ENCODE results near the gene GNAZ.
"Not testable (repeated sequence)": the region's sequence is repeated elsewhere in the genome, so short reads cannot be mapped to it uniquely, and the experiment has no call there.

GNAZ gene

GRCh38 chr22:23124611-23125511 lies 54.5 kb downstream of the GNAZ start:
- H3K4me3 ChIP-seq (ENCODE audit: low read depth, low read length) = no peak overlapping the region
- no peak for DNase-seq (ENCODE audit: low read depth)

- no peak overlapping the region for H3K4me3 ChIP-seq (ENCODE audit: low read depth, low read length)
- DNase-seq (ENCODE audit: low read depth) = no peak
These were observed 55.3 kb downstream of the GNAZ start for GRCh38 chr22:23125512-23126103.

DNA sequence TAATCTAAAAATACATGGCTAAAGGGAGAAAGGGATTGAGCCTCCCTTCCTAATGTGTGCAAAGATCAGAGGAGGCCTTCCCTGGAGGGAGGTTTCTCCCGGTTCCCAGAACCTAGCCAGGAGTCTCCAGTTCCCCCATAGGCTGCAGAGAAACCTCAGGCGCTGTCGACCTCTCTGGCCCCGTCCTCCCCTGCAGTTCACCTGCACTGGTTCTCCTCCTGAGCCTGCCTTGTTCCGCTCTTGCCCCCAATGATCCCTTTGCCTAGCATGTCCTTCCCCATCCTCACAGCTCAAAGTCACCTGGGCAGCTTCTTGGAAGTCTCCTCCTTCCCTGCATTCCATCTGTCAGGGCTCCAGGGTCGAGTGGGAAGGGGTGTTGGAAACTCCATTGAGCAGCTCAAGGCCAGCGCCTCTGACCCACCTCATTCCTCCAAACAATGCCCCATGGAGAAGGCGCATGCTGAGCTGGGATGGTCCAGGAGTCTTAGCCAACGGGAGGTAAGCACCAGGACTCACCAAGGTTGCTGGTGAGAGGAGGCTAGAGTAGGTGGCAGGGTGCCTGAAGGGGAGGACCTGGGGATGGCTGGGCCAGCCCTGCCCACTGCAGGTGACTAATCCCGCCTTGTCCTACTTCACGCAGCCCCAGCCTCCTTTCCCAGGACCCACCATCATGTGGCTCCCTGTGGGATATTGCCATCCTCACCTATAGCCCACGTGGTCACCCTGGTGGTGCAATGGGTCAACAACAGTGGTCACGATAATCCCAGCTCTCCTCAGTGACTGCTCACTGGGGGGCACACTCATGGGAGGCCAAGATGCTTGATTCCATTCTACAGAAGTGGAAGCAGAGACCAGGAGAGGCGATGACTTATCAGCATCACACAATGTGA lies 56.1 kb downstream of the GNAZ start:
- H3K4me3 ChIP-seq (ENCODE audit: low read depth, low read length) = no peak overlapping the region
- DNase-seq (ENCODE audit: low read depth) = no peak

DNA sequence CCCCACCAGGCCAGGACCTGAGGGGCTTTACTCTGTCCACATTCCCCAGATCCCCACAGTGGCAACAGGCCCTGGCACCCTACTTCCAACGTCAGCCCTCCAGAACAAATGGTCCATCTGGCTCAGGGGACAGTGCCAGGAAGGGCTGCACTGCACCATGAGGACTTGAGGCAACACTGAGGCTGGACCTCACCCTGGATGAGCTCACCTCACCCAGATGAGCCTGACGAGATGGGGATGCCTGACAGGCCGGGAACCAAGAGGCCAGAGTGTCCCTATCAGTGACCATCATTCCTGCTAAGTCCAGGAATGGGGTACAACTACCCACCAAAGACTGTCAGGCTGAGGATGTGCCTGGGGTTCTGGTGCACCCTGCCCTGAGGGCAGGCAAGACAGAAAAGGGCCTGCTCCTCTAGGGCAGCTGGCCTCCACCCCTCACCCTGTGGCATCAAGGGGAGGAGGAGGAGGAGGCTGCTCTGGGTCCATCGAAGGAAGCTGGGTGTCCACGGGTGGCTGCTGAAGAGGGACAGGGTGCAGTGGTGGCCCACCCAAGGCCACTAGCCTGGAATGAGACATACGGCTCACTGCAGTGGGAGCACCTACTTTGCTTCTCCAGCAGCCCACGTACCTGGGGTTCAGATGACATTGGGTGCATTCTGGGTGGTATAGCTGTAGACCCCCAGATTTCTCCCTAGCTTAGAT lies 56.9 kb downstream of the GNAZ start:
- no peak for DNase-seq (ENCODE audit: low read depth)
- no peak overlapping the region for H3K4me3 ChIP-seq (ENCODE audit: low read depth, low read length)

- no peak for DNase-seq (ENCODE audit: low read depth)
These were observed 57.5 kb downstream of the GNAZ start for GRCh38 chr22:23127788-23128187.

GRCh38 chr22:23128269-23129108 lies 58.2 kb downstream of the GNAZ start:
- peak; percentile 36 for DNase-seq (ENCODE audit: low read depth)

More at GRCh38 chr22:23127788-23128187, 57.5 kb downstream of the GNAZ start:
- H3K4me3 ChIP-seq (ENCODE audit: low read depth, low read length) = no peak overlapping the region

GRCh38 chr22:23129149-23129548 lies 58.8 kb downstream of the GNAZ start:
- no peak for DNase-seq (ENCODE audit: low read depth)
- H3K4me3 ChIP-seq (ENCODE audit: low read depth, low read length) = no peak overlapping the region

More at GRCh38 chr22:23128269-23129108, 58.2 kb downstream of the GNAZ start:
- H3K4me3 ChIP-seq (ENCODE audit: low read depth, low read length) = no peak overlapping the region

- no peak for DNase-seq (ENCODE audit: low read depth)
These were observed 60.4 kb downstream of the GNAZ start for GRCh38 chr22:23130697-23131096.

DNA sequence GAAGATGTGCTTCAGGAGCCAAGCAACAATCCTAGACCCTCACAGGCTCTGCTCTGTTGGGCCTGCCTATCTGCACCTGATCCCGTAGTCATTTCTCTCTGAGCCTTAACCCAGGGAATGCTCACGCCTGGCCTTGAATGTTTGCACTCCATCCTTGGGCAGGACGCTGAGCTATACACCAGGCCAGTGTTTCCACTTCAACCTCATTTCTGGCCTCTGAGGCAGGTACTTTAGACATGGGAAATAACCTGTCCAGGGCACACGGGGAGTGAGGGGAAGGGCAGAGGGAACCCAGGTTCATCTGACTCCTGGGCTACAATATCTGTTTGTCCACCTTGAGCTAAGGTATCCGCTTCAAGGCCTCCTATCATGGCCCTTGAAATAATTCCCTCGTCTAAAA lies 61.6 kb downstream of the GNAZ start:
- no peak for DNase-seq (ENCODE audit: low read depth)
- H3K4me3 ChIP-seq (ENCODE audit: low read depth, low read length) = no peak overlapping the region

More at GRCh38 chr22:23130697-23131096, 60.4 kb downstream of the GNAZ start:
- H3K4me3 ChIP-seq (ENCODE audit: low read depth, low read length) = no peak overlapping the region

GRCh38 chr22:23132376-23133091 lies 62.2 kb downstream of the GNAZ start:
- no peak overlapping the region for H3K4me3 ChIP-seq (ENCODE audit: low read depth, low read length)
- DNase-seq (ENCODE audit: low read depth) = no peak

DNA sequence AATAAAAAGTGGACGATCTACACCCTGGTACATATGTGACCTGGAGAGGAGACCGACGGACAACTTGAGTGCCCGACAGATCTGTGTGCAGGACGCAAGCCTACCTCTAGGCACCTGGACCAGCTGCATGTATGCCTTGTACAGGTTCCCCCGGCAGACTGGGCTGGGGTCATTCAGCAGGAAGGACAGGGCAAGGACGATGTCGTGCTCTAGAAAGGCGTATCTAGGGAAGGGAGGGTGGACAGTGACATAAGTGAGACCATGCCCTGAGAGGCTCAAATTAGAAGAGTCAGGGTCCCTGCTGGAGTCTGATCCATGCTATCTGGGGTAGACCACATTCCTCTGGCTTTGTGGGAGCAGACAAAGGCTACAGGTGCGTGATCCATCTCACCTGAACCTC lies 63.6 kb downstream of the GNAZ start:
- DNase-seq (ENCODE audit: low read depth) = no peak
- H3K4me3 ChIP-seq (ENCODE audit: low read depth, low read length) = no peak overlapping the region

DNA sequence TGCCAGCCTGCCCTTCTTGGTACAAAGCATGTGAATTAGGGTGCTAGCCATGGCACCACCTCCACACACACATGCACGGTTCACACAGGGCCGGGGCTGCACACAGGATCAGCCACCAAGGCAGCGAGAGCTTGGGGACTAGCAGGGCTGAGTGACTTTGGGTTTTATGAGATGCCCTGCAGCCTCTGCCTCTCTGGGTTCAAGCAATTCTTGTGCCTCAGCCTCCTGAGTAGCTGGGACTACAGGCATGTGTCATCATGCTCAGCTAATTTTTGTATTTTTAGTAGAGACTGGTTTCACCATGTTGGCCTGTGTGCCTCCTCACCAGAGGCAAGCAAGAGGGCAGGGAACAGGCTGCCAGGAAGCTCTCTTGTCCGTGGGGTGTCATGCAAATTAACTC lies 66.7 kb downstream of the GNAZ start:
- not testable (repeated sequence) for DNase-seq (ENCODE audit: low read depth); H3K4me3 ChIP-seq (ENCODE audit: low read depth, low read length)

GRCh38 chr22:23137468-23137867 lies 67.1 kb downstream of the GNAZ start:
- DNase-seq (ENCODE audit: low read depth) = no peak
- no peak overlapping the region for H3K4me3 ChIP-seq (ENCODE audit: low read depth, low read length)

DNA sequence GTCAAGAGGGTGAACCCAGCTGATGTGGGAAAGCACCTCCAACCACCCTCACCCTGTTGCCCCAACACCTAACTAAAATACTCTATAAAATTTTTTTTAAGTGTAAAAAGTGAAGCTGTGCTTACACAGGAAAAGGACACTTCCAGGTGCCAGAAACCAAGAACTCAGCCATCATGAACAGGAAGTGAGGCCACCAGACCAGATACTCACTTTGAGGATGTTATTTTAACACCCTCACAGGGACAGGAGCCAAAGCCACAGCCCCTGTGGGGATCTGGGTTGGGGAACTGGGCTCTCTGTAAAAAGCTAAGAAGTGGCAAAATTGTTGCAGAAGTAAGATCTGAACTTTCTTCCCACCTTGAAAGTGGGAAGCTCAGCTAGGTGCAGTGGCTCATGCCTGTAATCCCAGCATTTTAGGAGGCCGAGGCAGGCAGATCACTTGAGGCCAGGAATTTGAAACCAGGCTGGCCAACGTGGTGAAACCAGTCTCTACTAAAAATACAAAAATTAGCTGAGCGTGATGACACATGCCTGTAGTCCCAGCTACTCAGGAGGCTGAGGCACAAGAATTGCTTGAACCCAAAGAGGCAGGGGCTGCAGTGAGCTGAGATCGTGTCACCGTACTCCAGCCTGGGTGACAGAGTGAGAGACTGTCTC lies 67.7 kb downstream of the GNAZ start:
- no peak for DNase-seq (ENCODE audit: low read depth)
- no peak overlapping the region for H3K4me3 ChIP-seq (ENCODE audit: low read depth, low read length)

- H3K4me3 ChIP-seq (ENCODE audit: low read depth, low read length) = no peak overlapping the region
- no peak for DNase-seq (ENCODE audit: low read depth)
These were observed 68.5 kb downstream of the GNAZ start for GRCh38 chr22:23138584-23139435.

GRCh38 chr22:23140385-23140784 lies 70.1 kb downstream of the GNAZ start:
- no peak for DNase-seq (ENCODE audit: low read depth)
- H3K4me3 ChIP-seq (ENCODE audit: low read depth, low read length) = no peak overlapping the region
